Ramos (cell line): ENCODE data around the gene YARS1.

Experiments
- in situ Hi-C: fragments of 300-500 bp; cut with MboI; formaldehyde crosslinking; loops from one replicate; pipeline ENCODE4 v1.14.3; 2022; ENCODE audit warnings: low sequenced_read_pairs; ENCODE audit not compliant: unreplicated experiment

The YARS1 gene

GRCh38 chr1:32766328-32766972 is 50.7 kb downstream of the YARS1 start:
- in situ Hi-C loops = loop anchor here (10.0 kb wide), 1 partner anchor 242 kb away; no protein-coding TSS in a partner anchor

- in situ Hi-C loops = loop anchor here (10.0 kb wide), 1 partner anchor 241 kb away; no protein-coding TSS in a partner anchor
These were observed 51.4 kb downstream of the YARS1 start for GRCh38 chr1:32765570-32766327.

- in situ Hi-C loops = loop anchor here (10.0 kb wide), 1 partner anchor 240 kb away; no protein-coding TSS in a partner anchor
These were observed 52.2 kb downstream of the YARS1 start for GRCh38 chr1:32764826-32765569.

- in situ Hi-C loops = loop anchor here (10.0 kb wide), 1 partner anchor 238 kb away; no protein-coding TSS in a partner anchor
These were observed 53.9 kb downstream of the YARS1 start for GRCh38 chr1:32763221-32763620.

- in situ Hi-C loops = loop anchor here (10.0 kb wide), 1 partner anchor 237 kb away; no protein-coding TSS in a partner anchor
These were observed 55.2 kb downstream of the YARS1 start for GRCh38 chr1:32761936-32762335.

GRCh38 chr1:32761253-32761877 is 55.8 kb downstream of the YARS1 start:
- in situ Hi-C loops = loop anchor here (10.0 kb wide), 1 partner anchor 237 kb away; no protein-coding TSS in a partner anchor

- in situ Hi-C loops = loop anchor here (10.0 kb wide), 1 partner anchor 235 kb away; no protein-coding TSS in a partner anchor
These were observed 57.0 kb downstream of the YARS1 start for GRCh38 chr1:32759997-32760623.

- in situ Hi-C loops = no loop called here
These were observed 57.6 kb downstream of the YARS1 start for GRCh38 chr1:32759521-32759981.

GRCh38 chr1:32758795-32759430 is 58.2 kb downstream of the YARS1 start:
- in situ Hi-C loops = no loop called here

GRCh38 chr1:32758177-32758794 is 58.9 kb downstream of the YARS1 start:
- in situ Hi-C loops = no loop called here

GRCh38 chr1:32757213-32757895 is 59.8 kb downstream of the YARS1 start:
- in situ Hi-C loops = no loop called here

- in situ Hi-C loops = no loop called here
These were observed 61.4 kb downstream of the YARS1 start for GRCh38 chr1:32755810-32756159.

GRCh38 chr1:32755098-32755809 is 61.9 kb downstream of the YARS1 start:
- in situ Hi-C loops = no loop called here

GRCh38 chr1:32754317-32755097 is 62.7 kb downstream of the YARS1 start:
- in situ Hi-C loops = no loop called here

GRCh38 chr1:32753532-32754316 is 63.4 kb downstream of the YARS1 start:
- in situ Hi-C loops = no loop called here

GRCh38 chr1:32749771-32750170 is 67.4 kb downstream of the YARS1 start:
- in situ Hi-C loops = no loop called here
